KOPT-K1 (cell line): Measurements from ENCODE around the gene DOCK3.
"Not testable (repeated sequence)": the region's sequence is repeated elsewhere in the genome, so short reads cannot be mapped to it uniquely, and the experiment has no call there.

ENCODE experiments used
- H3K27ac ChIP-seq: fragments of 200-600 bp; sonication (generic); 2 replicates; pipeline ENCODE4 v1.5.1; 2016; ENCODE audit warnings: antibody characterized with exemption, mild to moderate bottlenecking, low read depth, low read length; ENCODE audit not compliant: poor library complexity, severe bottlenecking
- H3K36me3 ChIP-seq: fragments of 200-600 bp; sonication (generic); 2 replicates; pipeline ENCODE4 v1.5.1; 2017; ENCODE audit warnings: antibody characterized with exemption, mild to moderate bottlenecking, low read length, moderate library complexity; ENCODE audit not compliant: insufficient read depth
- H3K9me3 ChIP-seq: fragments of 200-600 bp; sonication (generic); 2 replicates; pipeline ENCODE4 v1.5.1; 2017; ENCODE audit warnings: antibody characterized with exemption, low read length, mild to moderate bottlenecking; ENCODE audit not compliant: insufficient read depth, poor library complexity, severe bottlenecking

Gene DOCK3

DNA sequence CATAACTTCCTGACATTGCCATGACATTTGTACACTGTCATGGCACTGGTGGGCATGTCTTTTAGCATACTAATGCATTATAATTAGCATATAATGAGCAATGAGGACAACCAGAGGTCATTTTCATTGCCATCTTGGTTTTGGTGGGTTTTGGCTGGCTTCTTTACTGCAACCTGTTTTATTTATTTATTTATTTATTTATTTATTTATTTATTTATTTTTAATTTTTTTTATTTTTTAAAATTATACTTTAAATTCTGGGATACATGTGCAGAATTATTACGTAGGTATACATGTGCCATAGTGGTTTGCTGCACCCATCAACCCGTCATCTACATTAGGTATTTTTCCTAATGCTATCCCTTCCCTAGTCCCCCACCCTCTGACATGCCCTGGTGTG lies 156.3 kb downstream of the DOCK3 start:
- H3K9me3 ChIP-seq, result peaks cover 19% of the 10 kb centered on the region
- not testable (repeated sequence) for H3K27ac ChIP-seq, H3K36me3 ChIP-seq

DNA sequence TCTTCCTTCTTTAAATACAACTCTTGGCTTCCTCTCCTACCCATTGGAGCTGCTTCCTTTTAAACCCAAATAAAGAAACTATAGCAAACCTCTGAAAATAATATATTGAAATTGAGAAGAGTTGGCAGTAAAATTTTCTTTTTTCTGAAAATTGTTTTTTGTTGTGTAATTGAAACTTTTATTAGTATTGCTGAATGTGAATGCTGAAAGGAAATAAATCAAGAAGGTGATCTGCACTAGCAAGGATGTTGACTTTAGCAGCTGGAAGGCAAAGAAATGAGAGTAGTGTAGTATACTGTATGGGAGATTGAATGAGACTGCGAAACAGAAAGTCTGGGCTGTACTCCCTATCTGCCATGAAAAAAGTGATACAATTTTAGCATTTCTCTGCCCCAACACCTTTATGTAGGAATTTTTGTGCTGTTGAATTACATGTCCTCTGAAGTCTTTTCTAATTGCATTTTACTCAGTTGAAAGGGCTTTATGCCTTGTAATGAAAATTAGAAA lies 166.3 kb downstream of the DOCK3 start:
- Histone ChIP-seq H3K27ac (no peak overlapping the region), H3K9me3 (no peaks in the 10 kb centered on the region), H3K36me3 (no peaks in the 10 kb centered on the region)

DNA sequence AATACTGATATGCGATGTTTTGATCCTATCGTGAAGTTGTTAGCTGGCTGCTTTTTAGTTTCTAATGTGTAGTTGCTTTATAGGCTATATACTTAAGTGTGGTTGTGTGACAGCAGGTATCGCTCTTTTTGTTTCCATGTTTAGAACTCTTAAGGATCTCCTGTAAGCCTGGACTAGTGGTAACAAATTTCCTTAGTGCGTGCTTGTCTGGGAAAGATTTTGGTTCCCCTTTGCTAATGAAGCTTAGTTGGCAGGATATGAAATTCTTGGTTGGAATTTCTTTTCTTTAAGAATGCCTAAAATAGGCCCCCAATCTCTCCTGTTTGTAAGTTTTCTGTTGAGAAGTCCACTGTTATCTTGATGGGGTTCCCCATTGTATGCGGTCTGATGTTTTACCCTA lies 173.6 kb downstream of the DOCK3 start:
- Histone ChIP-seq H3K9me3 (peaks cover 10% of the 10 kb centered on the region), H3K36me3 (no peaks in the 10 kb centered on the region), H3K27ac (no peak overlapping the region)

DNA sequence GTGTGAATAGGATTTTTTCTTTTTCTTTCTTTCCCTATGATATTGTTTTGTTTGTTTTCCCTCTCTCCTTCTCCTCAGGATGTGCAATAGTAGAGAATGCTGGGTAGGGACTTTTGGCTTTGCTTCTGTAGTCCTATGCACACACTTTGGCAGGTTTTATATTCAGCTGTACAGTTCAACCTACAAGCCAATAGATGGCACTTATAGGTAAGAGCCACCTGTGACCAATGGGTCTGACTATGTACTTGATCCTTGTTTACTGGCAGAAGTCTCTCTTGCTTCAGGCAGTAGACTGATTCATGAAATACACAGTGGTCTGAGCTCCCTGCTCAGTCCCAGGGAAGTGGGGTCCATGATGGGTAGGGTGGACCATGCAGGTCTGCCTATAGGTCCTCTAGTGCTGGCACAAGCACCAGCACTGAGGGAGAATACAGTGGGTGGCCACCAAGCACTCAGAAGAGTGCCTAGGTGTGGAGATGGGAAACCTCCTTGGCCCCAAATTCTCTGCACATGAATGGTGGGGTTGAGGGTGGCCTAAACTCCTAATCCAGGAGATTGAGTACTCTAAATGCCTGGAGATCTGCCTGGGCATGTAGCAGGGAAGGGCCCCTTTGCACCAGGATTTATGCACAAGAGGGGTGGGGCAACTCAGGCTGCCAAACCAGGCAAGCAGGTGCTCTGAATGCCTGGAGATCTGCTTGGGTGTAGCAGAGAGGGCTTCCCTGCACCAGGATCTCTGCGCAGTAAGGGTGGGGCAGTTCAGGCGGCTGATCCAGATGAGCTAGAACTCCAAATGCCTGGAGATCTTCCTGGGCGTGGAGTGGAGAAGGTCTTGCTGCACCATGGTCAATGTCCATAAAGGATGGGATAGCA lies 176.1 kb downstream of the DOCK3 start:
- Histone ChIP-seq H3K27ac (no peak overlapping the region), H3K9me3 (peaks cover 10% of the 10 kb centered on the region), H3K36me3 (no peaks in the 10 kb centered on the region)

DNA sequence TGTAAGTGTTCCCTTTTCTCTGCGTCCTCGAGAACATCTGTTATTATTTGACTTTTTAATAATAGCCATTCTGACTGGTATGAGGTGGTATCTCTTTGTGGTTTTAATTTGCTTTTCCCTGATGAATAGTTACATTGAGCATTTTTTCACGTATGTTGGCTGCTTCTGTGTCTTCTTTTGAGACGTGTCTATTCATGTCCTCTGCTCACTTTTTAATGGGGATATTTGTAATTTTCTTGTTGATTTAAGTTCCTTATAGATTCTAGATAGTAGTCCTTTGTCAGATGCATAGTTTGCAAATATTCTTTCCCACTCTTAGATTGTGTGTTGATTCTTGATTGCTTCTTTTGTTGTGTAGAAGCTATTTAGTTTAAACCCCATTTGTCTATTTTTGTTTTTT lies 179.2 kb downstream of the DOCK3 start:
- H3K27ac ChIP-seq, result no peak overlapping the region
- no peaks in the 10 kb centered on the region for H3K36me3 ChIP-seq
- peaks cover 1% of the 10 kb centered on the region for H3K9me3 ChIP-seq

DNA sequence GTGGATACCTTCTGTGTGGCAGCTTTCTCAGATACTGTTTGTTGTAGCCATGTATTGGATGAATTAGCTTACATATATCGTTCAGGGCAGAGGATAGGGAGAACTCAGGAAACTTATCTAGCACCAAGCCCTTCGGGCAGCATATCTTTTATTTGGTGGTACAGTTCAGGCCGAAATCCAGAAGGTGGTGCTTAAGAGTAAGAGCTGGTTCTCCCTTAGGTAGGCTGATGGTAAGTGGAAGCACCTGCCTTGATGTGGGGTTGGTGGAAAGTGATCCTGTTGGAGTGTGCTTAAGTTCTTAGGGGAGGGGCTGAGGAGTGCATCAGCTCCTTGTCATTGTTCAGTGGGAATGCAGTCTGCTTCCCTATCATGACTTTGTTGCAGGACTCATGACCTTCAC lies 187.5 kb downstream of the DOCK3 start:
- Histone ChIP-seq H3K9me3 (no peaks in the 10 kb centered on the region), H3K27ac (no peak overlapping the region), H3K36me3 (no peaks in the 10 kb centered on the region)

DNA sequence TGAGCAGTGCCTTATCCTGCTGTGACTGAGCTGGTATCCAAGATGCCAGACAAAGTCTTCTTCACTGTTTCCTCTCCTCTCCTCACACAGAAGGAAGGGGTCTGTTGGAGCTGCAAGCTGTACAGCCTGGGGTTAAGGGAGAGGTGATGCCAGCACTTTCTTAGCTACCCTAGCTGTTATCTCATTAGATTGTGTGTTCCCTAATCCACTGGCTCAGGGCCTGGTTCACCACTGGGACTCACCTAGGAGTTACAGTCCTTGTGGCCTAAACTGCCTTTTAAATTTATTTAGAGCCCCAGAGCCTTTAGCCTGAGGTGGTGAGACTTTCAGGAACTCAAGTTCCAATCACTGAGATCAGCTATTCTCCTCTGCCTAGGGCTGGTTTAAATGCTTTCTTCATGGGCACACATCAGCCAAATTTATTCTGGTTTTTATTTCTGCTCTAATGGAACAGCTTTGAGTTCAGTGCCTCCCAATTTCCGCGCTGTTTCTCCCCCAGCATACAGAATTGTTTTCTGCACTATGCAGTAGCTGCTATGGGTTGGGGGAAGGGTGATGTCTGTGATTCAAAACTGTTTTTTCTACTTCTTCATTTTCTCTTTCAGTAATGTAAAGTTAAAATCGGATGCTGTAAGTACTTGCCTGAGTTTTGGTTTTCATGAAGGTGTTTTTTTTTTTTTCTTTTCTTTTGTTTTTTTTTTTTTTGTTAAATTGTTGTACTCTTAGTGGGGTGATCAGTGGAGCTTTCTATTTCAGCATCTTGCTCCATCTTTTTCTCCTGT lies 198.8 kb downstream of the DOCK3 start:
- H3K36me3 ChIP-seq, result no peaks in the 10 kb centered on the region
- no peaks in the 10 kb centered on the region for H3K9me3 ChIP-seq
- H3K27ac ChIP-seq, result no peak overlapping the region

DNA sequence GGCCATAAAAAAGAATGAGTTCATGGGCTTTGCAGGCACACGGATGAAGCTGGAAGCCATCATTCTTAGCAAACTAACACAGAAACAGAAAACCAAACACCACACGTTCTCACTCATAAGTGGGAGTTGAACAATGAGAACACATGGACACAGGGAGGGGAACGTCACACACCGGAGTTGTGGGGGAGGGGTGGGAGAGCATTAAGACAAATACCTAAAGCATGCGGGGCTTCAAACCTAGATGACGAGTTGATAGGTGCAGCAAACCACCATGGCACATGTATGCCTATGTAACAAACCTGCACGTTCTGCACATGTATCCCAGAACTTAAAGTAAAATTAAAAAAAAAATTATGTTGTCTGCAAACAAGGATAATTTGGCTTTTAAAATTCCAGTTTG lies 200.1 kb downstream of the DOCK3 start:
- H3K36me3 ChIP-seq, H3K9me3 ChIP-seq: not testable (repeated sequence)

DNA sequence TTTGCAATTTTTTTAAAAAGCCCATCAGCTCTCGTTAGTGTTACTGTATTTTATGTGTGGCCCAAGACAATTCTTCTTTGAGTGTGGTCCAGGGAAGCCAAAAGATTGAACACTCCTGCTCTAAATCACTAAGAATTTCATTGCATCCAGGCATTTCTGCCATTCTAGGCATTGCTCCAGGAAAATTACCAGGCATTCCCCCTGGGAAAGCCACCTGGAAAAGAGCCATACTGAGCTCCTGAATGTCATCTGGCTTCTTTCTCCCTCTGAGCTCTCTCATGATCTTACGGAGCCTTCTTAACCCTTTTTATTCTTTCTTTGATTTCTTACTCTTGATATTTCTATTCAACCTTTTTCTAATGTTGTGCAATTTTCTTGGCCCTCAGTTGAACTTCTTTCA lies 202.2 kb downstream of the DOCK3 start:
- no peaks in the 10 kb centered on the region for H3K36me3 ChIP-seq
- H3K27ac ChIP-seq, result no peak overlapping the region
- H3K9me3 ChIP-seq, result no peaks in the 10 kb centered on the region

More for the DNA sequence above, 200.1 kb downstream of the DOCK3 start:
- not testable (repeated sequence) for H3K27ac ChIP-seq

DNA sequence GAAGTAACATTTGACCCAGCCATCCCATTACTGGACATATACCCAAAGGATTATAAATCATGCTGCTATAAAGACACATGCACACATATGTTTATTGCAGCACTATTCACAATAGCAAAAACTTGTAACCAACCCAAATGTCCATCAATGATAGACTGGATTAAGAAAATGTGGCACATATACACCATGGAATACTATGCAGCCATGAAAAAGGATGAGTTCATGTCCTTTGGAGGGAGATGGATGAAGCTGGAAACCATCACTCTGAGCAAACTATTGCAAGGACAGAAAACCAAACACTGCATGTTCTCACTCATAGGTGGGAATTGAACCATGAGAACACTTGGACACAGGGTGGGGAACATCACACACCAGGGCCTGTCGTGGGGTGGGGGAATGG lies 208.0 kb downstream of the DOCK3 start:
- not testable (repeated sequence) for H3K36me3 ChIP-seq

DNA sequence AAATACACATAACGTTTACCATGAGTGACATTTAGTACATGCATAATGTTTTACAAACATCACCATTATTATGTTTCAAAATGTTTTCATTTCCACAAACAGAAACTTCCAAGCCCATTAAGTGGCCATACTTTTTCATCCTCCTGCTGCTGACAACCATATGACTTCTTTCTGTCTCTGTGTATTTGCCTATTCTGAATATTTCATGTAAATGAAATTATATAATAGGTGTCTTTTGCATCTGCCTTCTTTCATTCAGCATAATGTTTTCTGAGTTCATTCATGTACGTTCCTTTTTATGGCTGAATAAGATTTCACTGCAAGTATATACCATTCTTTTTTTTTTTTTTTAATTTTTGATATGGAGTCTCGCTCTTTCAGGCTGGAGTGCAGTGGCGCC lies 209.0 kb downstream of the DOCK3 start:
- H3K9me3 ChIP-seq, result no peaks in the 10 kb centered on the region
- no peak overlapping the region for H3K27ac ChIP-seq
- no peaks in the 10 kb centered on the region for H3K36me3 ChIP-seq

More for the DNA sequence above, 208.0 kb downstream of the DOCK3 start:
- H3K9me3 ChIP-seq, H3K27ac ChIP-seq: not testable (repeated sequence)

DNA sequence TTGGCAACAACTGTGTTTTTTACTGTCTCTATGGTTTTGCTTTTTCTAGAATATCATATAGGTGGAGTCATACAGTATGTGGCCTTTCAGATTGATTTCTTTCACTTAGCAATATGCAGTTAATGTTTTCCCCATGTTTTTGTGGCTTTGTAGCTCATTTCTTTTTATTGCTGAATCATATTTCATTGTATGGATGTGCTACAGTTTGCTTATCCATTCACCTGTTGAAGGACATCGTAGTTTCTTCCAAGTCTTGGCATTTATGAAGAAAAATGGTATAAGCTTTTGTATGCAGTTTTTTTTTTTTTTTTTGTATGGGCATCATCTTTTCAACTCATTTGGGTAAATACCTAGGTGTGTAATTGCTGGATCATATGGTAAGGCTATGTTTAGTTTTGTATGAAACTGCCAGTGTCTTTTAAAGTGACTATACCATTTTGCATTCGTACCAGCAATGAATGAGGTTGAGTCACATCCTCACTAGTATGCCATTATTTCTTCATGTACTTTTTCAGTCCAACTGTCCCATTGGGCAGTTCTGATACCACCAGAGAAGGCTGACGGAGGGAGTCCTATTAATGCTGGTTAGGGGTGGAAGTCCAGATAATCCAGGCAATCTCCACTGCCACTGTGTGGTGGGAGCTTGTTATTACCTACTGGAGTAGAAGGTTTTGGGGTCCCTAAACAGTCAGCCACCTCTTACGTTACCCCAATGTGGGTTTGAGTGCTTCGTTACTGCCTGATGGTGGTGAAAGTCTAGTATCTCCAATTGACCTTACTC lies 210.5 kb downstream of the DOCK3 start:
- Histone ChIP-seq H3K36me3 (no peaks in the 10 kb centered on the region), H3K27ac (no peak overlapping the region), H3K9me3 (no peaks in the 10 kb centered on the region)

DNA sequence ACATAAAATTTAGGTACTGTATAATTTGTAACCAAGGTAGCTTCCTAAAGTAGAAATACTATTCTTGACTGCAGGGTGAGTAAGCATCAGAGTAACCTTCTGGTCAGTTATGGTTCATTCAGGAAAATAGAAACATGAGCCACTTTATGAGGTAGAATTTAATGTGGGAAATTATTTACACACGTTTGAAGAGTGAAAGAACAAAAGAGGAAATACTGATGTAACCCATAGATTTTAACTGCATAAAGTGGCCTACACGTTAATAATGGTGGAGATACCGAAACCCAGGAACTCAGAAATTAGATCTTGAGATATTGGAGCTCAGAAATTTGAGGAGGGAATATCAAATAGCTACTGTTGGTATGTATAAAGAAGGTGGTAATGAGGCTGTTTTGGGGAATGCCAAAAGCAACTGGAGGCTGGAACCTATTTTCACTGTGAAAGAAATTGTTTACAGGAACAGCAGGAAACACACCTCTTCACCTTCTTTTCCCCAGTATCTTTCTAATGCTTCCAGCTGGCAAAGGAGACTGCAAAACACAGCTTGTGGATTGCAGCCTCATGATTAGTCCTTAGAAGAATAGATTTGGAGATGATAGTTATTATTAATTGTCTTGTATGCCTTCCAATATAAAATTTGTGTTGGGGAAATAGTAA lies 216.1 kb downstream of the DOCK3 start:
- H3K9me3 ChIP-seq, result no peaks in the 10 kb centered on the region
- no peak overlapping the region for H3K27ac ChIP-seq
- no peaks in the 10 kb centered on the region for H3K36me3 ChIP-seq

DNA sequence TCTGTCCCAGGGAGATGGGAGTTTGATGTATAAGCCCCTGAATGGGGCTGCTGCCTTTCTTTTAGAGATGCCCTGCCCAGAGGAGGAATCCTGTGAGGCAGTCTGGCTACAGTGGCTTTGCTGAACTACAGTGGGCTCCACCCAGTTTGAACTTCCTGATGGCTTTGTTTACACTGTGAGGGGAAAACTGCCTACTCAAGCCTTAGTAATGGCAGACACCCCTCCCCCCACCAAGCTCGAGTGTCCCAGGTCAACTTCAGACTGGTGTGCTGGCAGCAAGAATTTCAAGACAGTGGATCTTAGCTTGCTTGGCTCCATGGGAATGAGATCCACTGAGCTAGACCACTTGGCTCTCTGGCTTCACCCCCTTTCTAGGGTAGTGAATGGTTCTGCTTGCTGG lies 226.4 kb downstream of the DOCK3 start:
- H3K9me3 ChIP-seq, H3K27ac ChIP-seq, H3K36me3 ChIP-seq: not testable (repeated sequence)
